Right renal pelvis (tissue), 4 donors: ENCODE measurements around the gene MED16. TPM values are rescaled to one million over a fixed set of nuclear protein-coding genes. Genes with fewer than 3 reads are reported as not detected.

Experiments
- DNase-seq, 4 donors: peaks; one replicate each; pipeline ENCODE4 v3.0.0-alpha.2; 2013; ENCODE audit warnings: low read depth in 4 of 4, low spot score in 3 of 4, missing footprints in 1 of 4
- polyA plus RNA-seq, 4 donors: library from polyadenylated mRNA; unstranded; fragments of 120-200 nt; gene quantifications; one replicate each; pipeline ENCODE4 v1.2.1, GENCODE V29; 2013; ENCODE audit not compliant: insufficient read length in 4 of 4

The MED16 gene
- polyA plus RNA-seq, 4 donors = 57.1 to 70.8 (median 60.7) TPM

DNA sequence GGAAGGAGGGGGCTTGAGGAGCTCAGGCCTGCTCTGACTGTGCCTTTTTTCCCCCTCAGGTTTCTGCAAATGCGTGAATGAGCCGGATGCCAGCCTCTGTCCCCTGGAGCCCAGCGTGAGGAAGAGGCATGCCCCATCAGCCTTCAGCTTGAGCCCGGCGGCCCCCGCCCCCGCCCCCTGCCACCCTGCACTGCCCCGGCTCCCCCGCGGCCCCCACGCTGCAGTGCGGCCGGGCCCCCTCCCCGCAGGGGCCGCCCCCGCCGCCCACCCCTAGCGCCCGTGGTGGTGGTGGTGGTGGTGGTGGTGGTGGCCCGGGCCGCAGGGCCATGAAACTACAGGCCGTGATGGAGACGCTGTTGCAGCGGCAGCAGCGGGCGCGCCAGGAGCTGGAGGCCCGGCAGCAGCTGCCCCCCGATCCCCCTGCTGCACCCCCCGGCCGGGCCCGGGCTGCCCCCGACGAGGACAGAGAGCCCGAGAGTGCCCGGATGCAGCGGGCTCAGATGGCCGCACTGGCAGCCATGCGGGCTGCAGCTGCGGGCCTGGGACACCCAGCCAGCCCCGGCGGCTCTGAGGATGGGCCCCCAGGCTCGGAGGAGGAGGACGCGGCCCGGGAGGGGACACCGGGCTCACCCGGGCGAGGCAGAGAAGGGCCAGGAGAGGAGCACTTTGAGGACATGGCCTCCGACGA lies 36.4 kb upstream of the MED16 start:
- no peak for DNase-seq

DNA sequence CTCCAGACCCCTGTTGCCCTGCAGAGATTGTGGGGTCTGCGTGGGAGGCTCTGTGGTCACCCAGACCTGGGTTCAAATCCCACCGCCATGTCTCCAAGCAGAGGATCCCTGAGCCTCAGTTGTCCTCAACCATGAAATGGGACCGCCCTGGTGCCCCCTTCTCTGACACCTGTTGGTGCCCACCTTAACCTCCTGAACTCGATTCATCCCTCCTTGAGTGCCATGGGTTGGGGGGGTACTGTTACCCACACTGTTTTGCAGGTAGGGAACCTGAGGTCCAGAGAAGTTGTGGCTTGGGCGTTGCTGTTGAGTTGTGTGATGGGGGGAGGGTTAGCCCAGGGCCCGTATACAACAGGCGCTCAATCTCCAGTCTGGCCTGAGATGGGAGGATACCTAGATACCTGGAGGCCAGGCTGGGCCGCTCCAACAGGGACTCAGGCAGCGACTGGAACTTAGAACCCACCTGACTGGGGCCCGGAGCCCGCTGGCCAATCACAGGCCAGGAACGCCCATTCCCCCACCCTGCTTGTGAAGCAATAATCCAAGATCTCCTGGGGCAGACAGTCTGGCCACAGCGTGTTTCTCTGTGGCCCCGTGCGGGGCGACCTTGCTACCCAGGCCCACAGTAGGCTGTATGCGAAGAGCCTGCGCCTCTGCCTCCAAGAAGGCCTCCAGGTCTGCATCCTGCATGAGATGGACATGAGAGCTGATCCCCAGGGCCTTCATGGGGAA lies 35.6 kb upstream of the MED16 start:
- DNase-seq = no peak

DNA sequence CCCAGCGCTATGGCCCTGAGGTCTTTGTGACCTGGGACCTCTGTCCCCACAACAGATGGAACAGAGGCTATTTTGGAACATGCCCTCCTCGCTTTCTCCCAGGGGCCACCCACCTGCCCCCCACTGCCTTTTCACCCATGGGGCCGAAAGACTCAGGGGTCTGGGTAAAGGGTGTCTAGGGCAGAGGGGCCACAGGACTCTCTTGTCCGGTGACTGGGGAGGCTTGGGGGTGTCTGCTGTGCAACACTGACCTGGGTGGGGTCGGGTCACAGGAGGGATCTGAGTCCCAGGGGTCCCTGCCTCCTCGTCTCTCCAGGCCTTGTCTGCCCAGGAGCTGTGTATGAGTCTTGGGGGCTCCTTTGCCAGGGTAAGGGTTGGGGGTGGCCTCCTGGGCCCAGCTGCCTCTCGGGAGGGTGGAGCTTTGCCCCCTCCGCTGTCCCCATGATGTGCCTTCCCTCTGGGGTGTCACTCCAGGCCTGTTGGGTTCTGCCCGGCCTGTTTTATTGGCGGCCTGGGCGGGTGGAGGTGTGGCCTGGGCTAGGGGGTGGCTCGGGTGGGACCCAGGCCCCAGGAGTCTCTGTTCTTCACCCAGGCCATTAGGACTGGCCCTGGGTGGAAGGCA lies 34.9 kb upstream of the MED16 start:
- no peak for DNase-seq

DNA sequence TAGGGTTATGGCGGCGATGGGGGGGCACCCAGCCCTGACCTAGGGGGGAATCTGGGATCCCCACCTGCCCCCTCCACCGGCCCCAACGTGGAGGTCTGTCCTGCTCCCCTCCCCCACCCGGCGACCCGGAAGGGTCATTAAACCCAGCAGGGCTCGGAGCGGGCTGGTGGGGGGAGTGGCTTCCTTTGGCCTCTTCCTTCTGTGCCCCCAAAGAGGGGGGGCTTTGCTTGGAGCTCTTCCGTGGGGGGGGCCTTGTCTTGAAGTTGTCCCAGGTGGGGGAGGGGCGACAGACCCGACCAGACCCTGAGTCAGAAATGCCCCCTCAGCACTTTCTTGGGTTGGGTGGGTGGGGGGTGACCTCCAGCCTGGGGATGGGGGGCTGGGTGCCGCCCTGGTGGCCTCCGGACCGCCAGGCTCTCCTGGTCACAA lies 34.4 kb upstream of the MED16 start:
- DNase-seq = no peak

DNA sequence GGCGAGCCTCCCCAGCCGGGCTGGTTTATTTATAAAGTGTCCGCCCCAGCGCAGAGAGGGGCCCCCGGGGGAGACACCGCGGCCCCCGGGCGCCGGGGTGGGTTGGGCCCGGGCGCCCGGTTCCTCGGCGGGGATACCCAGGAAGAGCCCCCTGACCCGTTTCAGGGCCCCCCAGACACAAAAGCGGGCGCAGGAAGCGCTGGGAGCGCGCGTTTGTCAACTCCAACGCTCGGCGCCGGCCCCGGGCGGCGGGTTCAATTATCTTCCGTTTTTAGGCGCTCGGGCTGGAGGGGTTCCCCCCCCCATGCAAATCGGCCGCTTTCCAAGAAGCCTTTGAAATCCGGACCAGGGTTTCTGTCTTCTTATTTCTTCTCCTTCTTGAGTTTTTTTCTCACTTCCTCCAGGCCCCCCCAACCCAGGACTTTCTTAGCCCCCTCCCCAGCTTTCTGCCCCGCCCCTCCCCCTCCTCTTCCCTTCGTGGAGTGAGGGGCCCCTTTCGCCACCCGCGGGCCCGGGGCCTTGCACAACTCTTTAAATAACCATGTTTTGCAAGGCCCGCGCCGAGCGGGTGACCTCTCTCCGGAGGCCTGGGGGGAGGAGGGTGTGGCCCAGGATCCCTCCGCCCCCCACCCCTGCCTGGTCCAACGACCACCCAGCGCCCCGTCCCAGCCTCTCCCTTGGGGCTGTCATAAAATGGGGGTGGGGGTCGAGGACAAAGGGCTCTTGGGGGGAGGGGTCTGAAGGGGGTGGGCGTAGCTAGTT lies 33.8 kb upstream of the MED16 start:
- DNase-seq = no peak

DNA sequence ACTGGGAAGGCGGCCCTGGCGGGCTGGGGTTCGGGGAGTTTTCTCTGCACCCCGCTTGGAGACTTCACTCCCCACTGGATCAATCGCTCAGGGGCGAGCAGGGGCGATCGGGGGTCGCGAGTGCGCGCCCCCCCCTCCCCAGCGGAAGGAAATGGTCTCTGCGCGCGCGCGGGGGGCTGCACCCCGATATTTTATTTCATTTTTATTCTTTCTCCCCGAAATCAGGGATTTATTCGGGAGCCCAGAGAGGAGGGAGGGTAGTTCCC lies 33.3 kb upstream of the MED16 start:
- DNase-seq = no peak

DNA sequence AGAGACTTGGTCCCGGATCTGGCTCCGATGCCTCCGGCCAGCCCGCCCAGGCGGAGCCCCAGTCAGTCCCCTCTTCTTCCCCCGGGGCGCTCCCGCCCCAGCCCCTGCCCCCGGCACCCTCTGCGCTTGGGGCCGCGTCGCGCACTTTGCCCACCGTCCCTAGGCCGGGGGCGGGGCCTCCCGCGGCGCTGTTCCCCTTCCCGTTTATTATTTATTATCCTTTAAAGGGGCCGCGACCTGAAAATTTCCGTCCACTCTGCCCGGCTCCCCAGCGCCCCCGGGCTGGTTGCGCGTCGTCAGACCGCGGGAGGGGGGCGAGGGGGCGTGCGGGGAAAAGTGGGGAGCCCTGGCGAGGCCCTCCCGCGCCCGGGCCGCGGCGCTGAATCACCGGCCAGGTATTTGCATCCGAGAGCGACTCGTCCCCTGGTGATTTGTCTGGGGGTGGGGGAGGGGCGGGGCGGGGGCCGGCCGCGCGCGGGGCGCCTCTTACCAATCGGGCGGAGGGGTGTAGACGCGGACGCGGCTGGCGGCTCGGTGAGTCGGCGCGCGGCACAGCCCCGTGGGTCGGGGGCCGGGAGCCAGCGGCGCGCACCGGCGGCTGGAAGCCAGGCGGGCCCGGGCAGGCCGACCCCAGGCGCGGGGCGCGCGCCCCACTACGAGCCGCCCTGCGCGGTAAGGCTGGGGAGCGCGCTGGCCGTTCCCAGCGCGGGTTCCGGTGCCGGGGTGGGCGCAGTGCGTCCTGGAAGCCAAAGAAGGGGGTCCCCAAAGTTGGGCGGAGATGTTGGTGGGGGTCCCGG lies 32.7 kb upstream of the MED16 start, which contains the start of gene ARID3A:
TSS of gene ARID3A (plus strand) at position 510 of the 797 bp plus-strand sequence. CDS start 3,494 bp downstream, outside the sequence.
- DNase-seq = peak in 3 of 4 donors; percentile 79 to 86 (median 84)

DNA sequence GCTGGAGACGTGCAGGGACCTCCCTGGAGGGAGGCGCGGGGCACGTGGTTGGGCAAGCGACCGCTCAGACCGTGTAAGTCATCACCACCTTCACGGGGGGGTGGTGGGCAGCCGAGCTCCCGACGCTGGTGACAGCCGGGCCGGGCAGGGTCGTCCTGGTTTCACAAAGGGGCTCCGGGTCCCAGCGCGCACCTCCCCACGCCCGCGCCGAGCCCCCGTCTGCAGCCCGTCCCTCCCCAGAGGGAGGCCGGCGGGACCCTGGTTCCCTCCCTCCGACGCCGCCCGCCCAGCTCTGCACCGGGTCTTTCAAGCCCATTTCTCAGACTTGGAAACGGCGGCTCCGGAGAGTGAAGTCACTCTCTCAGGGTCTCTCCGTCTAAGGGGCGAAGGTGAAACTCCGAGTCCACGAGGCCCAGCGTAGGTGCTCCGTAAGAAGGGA lies 32.1 kb upstream of the MED16 start:
- no peak for DNase-seq

DNA sequence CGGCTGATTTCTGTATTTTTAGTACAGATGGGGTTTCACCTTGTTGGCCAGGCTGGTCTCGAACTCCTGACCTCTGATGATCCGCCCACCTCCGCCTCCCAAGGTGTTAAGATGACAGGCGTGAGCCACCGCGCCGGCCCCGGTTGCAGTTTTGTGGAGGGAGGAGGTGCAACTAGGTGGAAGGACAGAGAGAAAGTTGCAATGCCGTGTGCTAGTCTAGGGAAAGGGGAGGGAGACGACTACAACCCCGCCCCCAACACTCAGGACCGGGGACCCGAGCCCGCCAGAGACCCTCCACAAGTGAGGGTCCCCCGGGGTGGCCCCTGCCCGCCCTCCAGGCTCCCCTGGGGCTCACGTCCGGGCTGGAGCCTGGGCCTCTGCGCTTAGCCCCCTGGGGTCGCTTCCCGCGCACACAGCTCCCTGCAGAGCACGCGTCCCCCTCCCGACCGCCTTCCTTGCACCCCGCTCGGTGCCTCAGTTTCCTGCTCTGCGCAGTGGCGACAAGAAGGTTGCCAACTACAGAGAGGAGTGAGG lies 31.6 kb upstream of the MED16 start:
- no peak for DNase-seq

DNA sequence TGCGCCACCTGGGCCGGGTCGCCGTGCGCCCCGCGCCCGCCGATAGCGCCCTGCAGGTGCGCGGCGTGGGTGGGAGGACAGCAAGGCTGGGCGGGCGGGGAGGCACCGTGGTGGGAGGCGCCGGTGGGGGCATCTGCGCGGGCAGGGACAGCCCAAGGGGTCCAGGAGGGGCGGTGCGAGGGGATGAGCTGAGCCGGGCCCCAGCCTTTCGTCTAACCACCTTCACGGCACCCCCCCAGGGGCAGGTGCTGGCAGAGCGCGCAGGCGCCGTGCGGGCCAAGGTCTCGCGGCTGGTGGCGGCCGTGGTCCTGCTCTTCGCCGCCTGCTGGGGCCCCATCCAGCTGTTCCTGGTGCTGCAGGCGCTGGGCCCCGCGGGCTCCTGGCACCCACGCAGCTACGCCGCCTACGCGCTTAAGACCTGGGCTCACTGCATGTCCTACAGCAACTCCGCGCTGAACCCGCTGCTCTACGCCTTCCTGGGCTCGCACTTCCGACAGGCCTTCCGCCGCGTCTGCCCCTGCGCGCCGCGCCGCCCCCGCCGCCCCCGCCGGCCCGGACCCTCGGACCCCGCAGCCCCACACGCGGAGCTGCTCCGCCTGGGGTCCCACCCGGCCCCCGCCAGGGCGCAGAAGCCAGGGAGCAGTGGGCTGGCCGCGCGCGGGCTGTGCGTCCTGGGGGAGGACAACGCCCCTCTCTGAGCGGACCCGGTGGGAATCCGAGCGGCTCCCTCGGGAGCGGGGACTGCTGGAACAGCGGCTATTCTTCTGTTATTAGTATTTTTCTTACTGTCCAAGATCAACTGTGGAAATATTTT lies 27.3 kb upstream of the MED16 start:
- DNase-seq = no peak

DNA sequence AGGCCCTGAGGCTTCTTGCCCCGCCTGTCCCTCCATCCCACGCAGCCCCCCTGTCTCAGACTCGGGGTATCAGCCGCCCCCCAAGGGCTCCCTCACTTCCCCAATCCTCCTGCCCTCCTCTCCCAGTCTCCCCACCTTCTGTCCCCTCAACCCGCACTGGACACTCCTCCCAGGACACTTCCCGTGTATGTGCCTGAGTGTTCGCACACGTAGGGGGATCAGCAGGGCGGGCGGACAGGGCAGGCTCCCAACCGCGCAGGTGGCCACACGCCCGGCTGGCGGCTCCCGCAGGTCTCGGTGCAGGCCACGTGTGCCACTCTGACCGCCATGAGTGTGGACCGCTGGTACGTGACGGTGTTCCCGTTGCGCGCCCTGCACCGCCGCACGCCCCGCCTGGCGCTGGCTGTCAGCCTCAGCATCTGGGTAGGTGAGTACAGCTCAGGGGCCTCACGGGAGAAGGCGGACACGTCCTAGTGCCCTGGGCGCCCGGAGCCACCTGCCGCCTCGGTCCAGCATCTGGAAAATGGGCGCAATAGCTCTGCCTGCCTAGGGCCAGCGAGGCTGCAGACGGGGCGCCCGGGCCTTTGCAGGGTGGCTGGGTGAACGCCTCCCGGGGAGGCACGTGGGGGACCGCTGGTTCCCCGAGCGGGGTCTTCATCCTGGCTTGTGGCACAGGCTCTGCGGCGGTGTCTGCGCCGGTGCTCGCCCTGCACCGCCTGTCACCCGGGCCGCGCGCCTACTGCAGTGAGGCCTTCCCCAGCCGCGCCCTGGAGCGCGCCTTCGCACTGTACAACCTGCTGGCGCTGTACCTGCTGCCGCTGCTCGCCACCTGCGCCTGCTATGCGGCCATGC lies 26.4 kb upstream of the MED16 start:
- no peak for DNase-seq

DNA sequence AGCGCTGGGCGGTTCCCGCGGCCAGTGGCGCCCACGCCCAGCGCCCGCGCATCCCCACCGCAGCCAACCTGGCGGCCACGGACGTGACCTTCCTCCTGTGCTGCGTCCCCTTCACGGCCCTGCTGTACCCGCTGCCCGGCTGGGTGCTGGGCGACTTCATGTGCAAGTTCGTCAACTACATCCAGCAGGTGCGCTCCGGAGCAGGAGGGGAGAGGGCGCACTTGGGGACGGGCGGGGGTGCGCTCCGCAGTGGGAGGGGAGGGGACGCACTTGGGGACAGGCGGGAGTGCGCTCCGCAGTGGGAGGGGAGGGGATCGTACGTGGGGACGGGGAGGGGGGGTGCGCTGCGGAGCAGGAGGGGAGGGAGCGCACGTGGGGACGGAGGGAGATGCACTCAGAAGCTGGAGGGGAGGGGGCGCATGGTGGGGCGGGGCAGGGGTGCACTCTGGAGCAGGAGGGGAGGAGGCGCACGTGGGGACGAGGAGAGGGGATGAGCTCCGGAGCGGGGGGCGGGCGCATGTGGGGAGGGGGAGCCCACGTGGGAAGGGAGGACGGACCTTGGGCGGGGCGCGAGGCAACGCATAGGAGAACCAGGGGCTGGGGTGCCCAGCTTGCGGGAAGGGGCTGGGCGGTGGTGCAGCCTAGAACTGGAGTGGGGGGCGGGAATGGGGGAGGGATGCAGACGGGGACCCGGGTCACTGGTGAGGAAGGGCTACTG lies 25.7 kb upstream of the MED16 start:
- no peak for DNase-seq

DNA sequence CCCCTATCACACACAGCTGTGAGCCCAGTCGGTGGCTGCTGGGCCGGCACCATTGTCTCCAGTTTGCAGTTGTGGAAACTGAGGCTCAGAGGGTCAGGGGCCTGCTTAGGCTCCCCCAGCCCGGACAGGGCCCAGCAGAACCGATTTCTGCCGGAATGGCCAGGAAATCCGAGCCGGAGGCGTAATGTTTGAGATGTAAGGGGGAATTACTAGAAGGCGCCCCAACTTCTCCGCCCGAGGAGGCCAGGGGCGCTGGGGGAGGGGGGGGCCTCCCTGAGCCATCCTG lies 25.1 kb upstream of the MED16 start:
- DNase-seq = no peak

DNA sequence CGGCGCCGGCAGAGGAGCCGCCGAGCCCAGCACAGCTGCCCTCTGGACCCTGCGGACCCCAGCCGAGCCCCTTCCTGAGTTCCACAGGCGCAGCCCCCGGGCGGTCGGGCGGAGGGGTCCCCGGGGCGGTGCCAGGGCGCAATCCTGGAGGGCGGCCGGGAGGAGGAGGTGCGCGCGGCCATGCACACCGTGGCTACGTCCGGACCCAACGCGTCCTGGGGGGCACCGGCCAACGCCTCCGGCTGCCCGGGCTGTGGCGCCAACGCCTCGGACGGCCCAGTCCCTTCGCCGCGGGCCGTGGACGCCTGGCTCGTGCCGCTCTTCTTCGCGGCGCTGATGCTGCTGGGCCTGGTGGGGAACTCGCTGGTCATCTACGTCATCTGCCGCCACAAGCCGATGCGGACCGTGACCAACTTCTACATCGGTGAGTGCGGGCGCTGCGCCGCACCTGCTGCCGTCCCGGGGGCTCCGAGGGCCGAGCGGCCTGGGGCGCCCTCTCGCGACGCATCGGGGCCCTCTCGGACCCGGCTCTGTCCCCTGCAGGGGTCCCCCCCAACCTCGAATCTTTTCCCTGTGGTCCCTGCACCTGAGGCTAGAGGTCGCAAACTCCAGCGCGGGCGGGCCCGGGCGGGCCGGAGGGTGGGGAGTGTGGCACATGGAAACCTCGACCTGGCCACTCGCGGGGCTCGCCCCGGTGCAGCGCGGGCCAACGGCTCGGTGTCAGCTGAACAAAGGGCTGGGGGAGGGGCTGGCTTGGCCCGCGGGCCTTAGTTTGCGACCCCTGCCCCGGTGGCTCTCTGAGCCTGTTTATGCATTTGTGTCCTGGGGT lies 24.6 kb upstream of the MED16 start, which contains the start of gene KISS1R:
TSS of gene KISS1R (plus strand) at position 11 of the 829 bp plus-strand sequence. CDS start at position 181, 170 bp downstream.
- no peak for DNase-seq

DNA sequence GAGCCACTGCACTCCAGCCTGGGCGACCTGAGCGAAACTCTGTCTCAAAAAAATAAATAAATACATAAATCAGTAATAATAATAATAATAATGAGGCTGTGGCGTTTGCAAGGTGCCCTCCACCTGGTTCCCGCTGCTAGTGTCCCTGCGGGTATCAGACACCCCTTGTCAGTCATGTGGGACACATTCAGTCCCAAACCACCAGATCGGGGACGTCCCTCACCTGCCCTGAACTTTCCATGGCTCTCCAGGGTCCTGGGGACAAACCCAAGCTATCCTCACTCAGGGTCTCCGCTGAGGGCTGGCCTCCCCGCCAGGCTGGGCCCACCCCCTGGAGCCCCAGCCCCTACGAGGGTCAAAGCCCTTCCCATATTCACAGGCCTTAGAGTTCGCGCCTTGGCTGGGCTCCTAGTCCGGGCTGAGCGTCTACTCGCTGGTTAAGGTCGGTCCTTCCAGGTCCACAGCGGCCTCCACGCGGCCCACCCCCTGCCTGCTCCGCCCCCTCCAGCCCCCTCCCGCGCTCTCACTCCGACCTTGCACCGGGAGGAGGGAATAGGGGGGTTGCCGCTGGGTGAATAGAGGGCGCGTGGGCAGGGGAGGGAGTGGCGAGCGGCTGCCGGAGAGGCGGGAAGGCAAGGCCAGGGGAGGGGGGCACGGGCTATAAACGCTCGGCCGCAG lies 23.8 kb upstream of the MED16 start:
- no peak for DNase-seq

DNA sequence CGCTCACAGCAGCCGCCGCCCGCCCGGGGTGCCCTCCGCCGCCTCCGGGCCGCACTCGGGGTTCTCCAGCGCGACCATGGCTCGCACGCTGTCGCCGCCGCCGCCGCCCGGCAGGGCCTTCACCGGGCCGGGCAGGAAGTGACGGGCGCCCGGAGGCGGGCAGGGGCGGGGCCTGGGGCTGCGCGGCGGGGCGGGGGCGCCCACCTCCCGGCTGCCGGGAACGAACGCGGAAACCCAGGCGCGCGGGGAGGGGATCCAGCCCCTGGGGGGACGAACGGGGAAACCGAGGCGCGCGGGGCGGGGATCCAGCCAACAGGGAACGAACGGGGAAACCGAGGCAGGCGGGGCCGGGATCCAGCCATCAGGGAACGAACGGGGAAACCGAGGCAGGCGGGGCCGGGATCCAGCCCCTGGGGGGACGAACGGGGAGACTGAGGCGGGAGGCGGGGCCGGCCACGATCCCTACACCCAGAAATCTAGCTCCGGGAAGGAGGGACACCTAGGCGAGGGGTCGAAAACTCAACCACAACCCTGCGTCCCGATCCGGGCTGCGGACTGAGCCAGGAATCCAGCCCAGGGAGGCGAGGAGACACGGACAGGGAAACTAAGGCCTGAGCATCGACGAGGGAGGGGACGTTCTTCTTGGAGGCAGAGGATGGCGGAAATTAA lies 20.2 kb upstream of the MED16 start, which contains the start of gene R3HDM4:
TSS of gene R3HDM4 (minus strand) at position 140 of the 669 bp plus-strand sequence. CDS start at position 78, 62 bp downstream.
- DNase-seq = no peak
